MCF 10A (cell line): ENCODE measurements around the gene SUCLG2. TPM values are rescaled to one million over a fixed set of nuclear protein-coding genes. Genes with fewer than 3 reads are reported as not detected.

Experiments
- BruUV-seq: library from RNA; stranded (reverse); fragments of 400-500 nt; replicated peaks from 2 replicates; lab custom pipeline; 2021; lab: Mats Ljungman, UMichigan
- CTCF ChIA-PET: fragments of 300-600 bp; sonication (Branson Sonifier 250); formaldehyde crosslinking; extraction: SDS; loops from one replicate; lab custom pipeline; 2021; ENCODE audit warnings: antibody characterized with exemption, inconsistent platforms; lab: Yijun Ruan, JAX
- POLR2A ChIA-PET: fragments of 300-600, 350-650 bp; sonication (Branson Sonifier 250); formaldehyde crosslinking; extraction: SDS; loops from one replicate; lab custom pipeline; 2020; ENCODE audit warnings: antibody characterized with exemption, inconsistent platforms; lab: Yijun Ruan, JAX
- DNase-seq: peaks from one replicate; pipeline ENCODE4 v3.0.0-alpha.2; 2018; ENCODE audit not compliant: unreplicated experiment
- H3K27ac Mint-ChIP-seq: one replicate; pipeline ENCODE4 v1.8.0; 2022; ENCODE audit warnings: mild to moderate bottlenecking, low read depth, mixed read lengths; ENCODE audit not compliant: unreplicated experiment
- H3K27me3 Mint-ChIP-seq: one replicate; pipeline ENCODE4 v1.8.0; 2022; ENCODE audit warnings: mixed read lengths; ENCODE audit not compliant: insufficient read depth, unreplicated experiment
- H3K36me3 Mint-ChIP-seq: one replicate; pipeline ENCODE4 v1.8.0; 2022; ENCODE audit warnings: mild to moderate bottlenecking, moderate library complexity, mixed read lengths; ENCODE audit not compliant: insufficient read depth, unreplicated experiment
- H3K4me1 Mint-ChIP-seq: one replicate; pipeline ENCODE4 v1.8.0; 2022; ENCODE audit warnings: mixed read lengths; ENCODE audit not compliant: insufficient read depth, unreplicated experiment
- H3K4me3 Mint-ChIP-seq: one replicate; pipeline ENCODE4 v1.8.0; 2022; ENCODE audit warnings: mild to moderate bottlenecking, moderate library complexity, mixed read lengths; ENCODE audit not compliant: unreplicated experiment
- H3K9me3 Mint-ChIP-seq: one replicate; pipeline ENCODE4 v1.8.0; 2022; ENCODE audit warnings: mixed read lengths; ENCODE audit not compliant: unreplicated experiment
- CTCF ChIP-seq: fragments of 200-600 bp; IDR thresholded peaks from one replicate; pipeline ENCODE4 v1.8.0; 2022; ENCODE audit warnings: antibody characterized with exemption, mild to moderate bottlenecking; ENCODE audit not compliant: unreplicated experiment
- intact Hi-C: fragments of 100-400 bp; cut with micrococcal nuclease; formaldehyde crosslinking; loops from 2 replicates; pipeline ENCODE4 v1.14.1; 2022
- total RNA-seq: library from RNA; stranded (reverse); gene quantifications from 2 replicates; pipeline ENCODE4 v1.2.3, GENCODE V29; 2022

The SUCLG2 gene
- total RNA-seq, 1 experiment from 2014 or later = 55.6 TPM

- DNase-seq = no peak
- no peak overlapping the region for H3K27ac Mint-ChIP-seq
- H3K9me3 Mint-ChIP-seq = no peaks in the 10 kb centered on the region
- no peak for TF ChIP-seq CTCF
- peaks cover 22% of the 10 kb centered on the region for H3K36me3 Mint-ChIP-seq
- no TSS peak for BruUV-seq
- ChIA-PET POLR2A (no interaction called here), CTCF (interaction anchor here (1.5 kb wide), 1 partner anchor 24 kb away, joined by 5 read pairs; no protein-coding TSS in a partner anchor)
- H3K4me1 Mint-ChIP-seq = no peaks in the 10 kb centered on the region
- intact Hi-C loops = no loop called here
- no peaks in the 10 kb centered on the region for H3K27me3 Mint-ChIP-seq
- no peak overlapping the region for H3K4me3 Mint-ChIP-seq
Observed at GRCh38 chr3:67405193-67405592, 249.2 kb downstream of the SUCLG2 start.

GRCh38 chr3:67402873-67403272, 251.5 kb downstream of the SUCLG2 start:
- intact Hi-C loops = no loop called here
- Mint-ChIP-seq H3K4me3 (no peak overlapping the region), H3K27ac (no peak overlapping the region), H3K36me3 (peaks cover 23% of the 10 kb centered on the region), H3K27me3 (no peaks in the 10 kb centered on the region), H3K9me3 (no peaks in the 10 kb centered on the region), H3K4me1 (no peaks in the 10 kb centered on the region)
- no peak for DNase-seq
- POLR2A ChIA-PET = no interaction called here
- TF ChIP-seq CTCF = no peak
- BruUV-seq = no TSS peak
- CTCF ChIA-PET = interaction anchor here (1.1 kb wide), 1 partner anchor 14 kb away, joined by 7 read pairs; no protein-coding TSS in a partner anchor

- intact Hi-C loops = no loop called here
- POLR2A ChIA-PET = interaction anchor here (0.6 kb wide), 1 partner anchor 34 kb away, joined by 3 read pairs; no protein-coding TSS in a partner anchor
- no TSS peak for BruUV-seq
- Mint-ChIP-seq H3K4me1 (no peaks in the 10 kb centered on the region), H3K4me3 (no peak overlapping the region), H3K27me3 (no peaks in the 10 kb centered on the region), H3K9me3 (no peaks in the 10 kb centered on the region), H3K27ac (no peak overlapping the region), H3K36me3 (peaks cover 18% of the 10 kb centered on the region)
- no peak for TF ChIP-seq CTCF
- CTCF ChIA-PET = interaction anchor here (0.6 to 1.1 kb wide), 4 partner anchors 15 to 287 kb away, joined by 3 to 7 read pairs (median 3); no protein-coding TSS in a partner anchor
- DNase-seq = no peak
Observed at GRCh38 chr3:67401921-67402320, 252.5 kb downstream of the SUCLG2 start.

- H3K4me3 Mint-ChIP-seq = no peak overlapping the region
- peaks cover 8% of the 10 kb centered on the region for H3K36me3 Mint-ChIP-seq
- BruUV-seq = no TSS peak
- H3K27ac Mint-ChIP-seq = no peak overlapping the region
- no peaks in the 10 kb centered on the region for H3K27me3 Mint-ChIP-seq
- H3K4me1 Mint-ChIP-seq = no peaks in the 10 kb centered on the region
- CTCF ChIA-PET = interaction anchor here (0.7 to 1.2 kb wide), 2 partner anchors 43 to 68 kb away, joined by 3 to 4 read pairs; no protein-coding TSS in a partner anchor
- no peaks in the 10 kb centered on the region for H3K9me3 Mint-ChIP-seq
- no peak for DNase-seq
- intact Hi-C loops = no loop called here
- TF ChIP-seq CTCF = no peak
- POLR2A ChIA-PET = no interaction called here
Observed at GRCh38 chr3:67400476-67400875, 253.9 kb downstream of the SUCLG2 start.
